Measurements from ENCODE around the gene RPN1. TPM values are rescaled to one million over a fixed set of nuclear protein-coding genes. Genes with fewer than 3 reads are reported as not detected.

The RPN1 gene
- total RNA-seq, 4 donors from 2014 or later: 125 to 184 (median 143) TPM

GRCh38 chr3:128603811-128604775 lies 46.5 kb downstream of the RPN1 start:
- no peak for DNase-seq
- H3K4me3 ChIP-seq: no peak overlapping the region
- intact Hi-C loops (cut with DNase I; ENCODE audit: low total_unique reads) (no loop called here), in situ Hi-C loops (cut with MboI; ENCODE audit: low pct_ligation_motif_present in 1 of 4, low pct_unique_long_range_greater_than_20kb in 1 of 4, low sequenced_read_pairs in 3 of 4) (loop anchor here in 2 of 4 donors (10.0 to 25.0 kb wide), 2 partner anchors 179 to 517 kb away; no protein-coding TSS in a partner anchor)
- no peaks in the 10 kb centered on the region for H3K9me3 ChIP-seq
- no peaks in the 10 kb centered on the region for H3K27me3 ChIP-seq
- no peak overlapping the region for H3K27ac ChIP-seq
- TF ChIP-seq POLR2AphosphoS5 (IDR thresholded peaks at IDR 0.05) (no peak), POLR2A (IDR thresholded peaks at IDR 0.05) (no peak), CTCF (IDR thresholded peaks at IDR 0.05) (no peak), EP300 (IDR thresholded peaks at IDR 0.05; ENCODE audit: low read depth) (no peak)
- 82% methylated on average over 18 of the region's 20 CpGs; no CpG with 5 or more reads in 1 of the 2 donors for WGBS, 2 donors (ENCODE audit: low coverage in 1 of 2)
- H3K36me3 ChIP-seq: no peaks in the 10 kb centered on the region
- H3K4me1 ChIP-seq: peaks cover 0 to 13% (median 7%) of the 10 kb centered on the region in 4 donors

GRCh38 chr3:128603313-128603712 lies 47.3 kb downstream of the RPN1 start:
- no peaks in the 10 kb centered on the region for H3K27me3 ChIP-seq
- no peaks in the 10 kb centered on the region for H3K36me3 ChIP-seq
- no peak for DNase-seq
- 95% methylated on average over 8 of the region's 8 CpGs; no CpG with 5 or more reads in 1 of the 2 donors for WGBS, 2 donors (ENCODE audit: low coverage in 1 of 2)
- TF ChIP-seq POLR2A (IDR thresholded peaks at IDR 0.05) (no peak), EP300 (IDR thresholded peaks at IDR 0.05; ENCODE audit: low read depth) (no peak), CTCF (IDR thresholded peaks at IDR 0.05) (no peak), POLR2AphosphoS5 (IDR thresholded peaks at IDR 0.05) (no peak)
- no peaks in the 10 kb centered on the region for H3K9me3 ChIP-seq
- H3K4me3 ChIP-seq: no peak overlapping the region
- intact Hi-C loops (cut with DNase I; ENCODE audit: low total_unique reads) (no loop called here), in situ Hi-C loops (cut with MboI; ENCODE audit: low pct_ligation_motif_present in 1 of 4, low pct_unique_long_range_greater_than_20kb in 1 of 4, low sequenced_read_pairs in 3 of 4) (loop anchor here in 2 of 4 donors (10.0 to 25.0 kb wide), 2 partner anchors 179 to 516 kb away; no protein-coding TSS in a partner anchor)
- H3K4me1 ChIP-seq: peaks cover 0 to 10% (median 4%) of the 10 kb centered on the region in 4 donors
- H3K27ac ChIP-seq: no peak overlapping the region

GRCh38 chr3:128598884-128599664 lies 51.5 kb downstream of the RPN1 start:
- in situ Hi-C loops (cut with MboI; ENCODE audit: low pct_ligation_motif_present in 1 of 4, low pct_unique_long_range_greater_than_20kb in 1 of 4, low sequenced_read_pairs in 3 of 4): loop anchor here in 3 of 4 donors (10.0 to 25.0 kb wide), 3 partner anchors 174 to 512 kb away; no protein-coding TSS in a partner anchor
- H3K4me1 ChIP-seq: no peaks in the 10 kb centered on the region
- intact Hi-C loops (cut with DNase I; ENCODE audit: low total_unique reads): no loop called here
- H3K36me3 ChIP-seq: no peaks in the 10 kb centered on the region
- H3K4me3 ChIP-seq: no peak overlapping the region
- H3K9me3 ChIP-seq: no peaks in the 10 kb centered on the region
- no peak overlapping the region for H3K27ac ChIP-seq
- TF ChIP-seq POLR2A (IDR thresholded peaks at IDR 0.05) (no peak), CTCF (IDR thresholded peaks at IDR 0.05) (no peak), POLR2AphosphoS5 (IDR thresholded peaks at IDR 0.05) (no peak), EP300 (IDR thresholded peaks at IDR 0.05; ENCODE audit: low read depth) (no peak)
- no peak for DNase-seq
- WGBS, 2 donors (ENCODE audit: low coverage in 1 of 2): 72 to 84% methylated on average over 4 to 18 of the region's 18 CpGs
- H3K27me3 ChIP-seq: no peaks in the 10 kb centered on the region

- Histone ChIP-seq H3K9me3 (no peaks in the 10 kb centered on the region), H3K27me3 (no peaks in the 10 kb centered on the region), H3K36me3 (no peaks in the 10 kb centered on the region), H3K4me1 (no peaks in the 10 kb centered on the region), H3K27ac (no peak overlapping the region), H3K4me3 (no peak overlapping the region)
- 82% methylated on average over 6 of the region's 6 CpGs; no CpG with 5 or more reads in 1 of the 2 donors for WGBS, 2 donors (ENCODE audit: low coverage in 1 of 2)
- no peak for DNase-seq
- no peak for TF ChIP-seq POLR2A (IDR thresholded peaks at IDR 0.05)
- in situ Hi-C loops (cut with MboI; ENCODE audit: low pct_ligation_motif_present in 1 of 4, low pct_unique_long_range_greater_than_20kb in 1 of 4, low sequenced_read_pairs in 3 of 4): loop anchor here in 3 of 4 donors (10.0 to 25.0 kb wide), 3 partner anchors 173 to 511 kb away; no protein-coding TSS in a partner anchor
- intact Hi-C loops (cut with DNase I; ENCODE audit: low total_unique reads): no loop called here
Observed at GRCh38 chr3:128597900-128598299, 52.7 kb downstream of the RPN1 start.

All from transverse colon (tissue), 4 donors.